Mesenchymal stem cell (in vitro differentiated cells and primary cell): ENCODE data around the gene STK32B.

Experiments used
- DNase-seq: peaks from one replicate; pipeline ENCODE4 v3.0.0-alpha.2; 2013
- H2AFZ ChIP-seq: one replicate; pipeline ENCODE4 v1.6.1; 2013; ENCODE audit warnings: low read depth, mild to moderate bottlenecking, control low read depth, inconsistent platforms, low read length, moderate library complexity
- H2AK5ac ChIP-seq: 2 replicates; pipeline ENCODE4 v1.6.1; 2013; ENCODE audit warnings: low read length, moderate library complexity, mild to moderate bottlenecking, inconsistent platforms; ENCODE audit not compliant: severe bottlenecking
- H2BK120ac ChIP-seq: one replicate; pipeline ENCODE4 v1.6.1; 2013; ENCODE audit warnings: low read depth, mild to moderate bottlenecking, inconsistent platforms, low read length, moderate library complexity
- H2BK12ac ChIP-seq, 2 experiments: one replicate each; pipeline ENCODE4 v1.6.1; 2013; ENCODE audit warnings: inconsistent platforms in 2 of 2, low read length in 2 of 2, mild to moderate bottlenecking in 2 of 2, moderate library complexity in 2 of 2, control low read depth in 1 of 2
- H2BK15ac ChIP-seq: one replicate; pipeline ENCODE4 v1.6.1; 2013; ENCODE audit warnings: mild to moderate bottlenecking, low read depth, inconsistent platforms; ENCODE audit not compliant: poor library complexity, severe bottlenecking
- H2BK5ac ChIP-seq: 2 replicates; pipeline ENCODE4 v1.6.1; 2013; ENCODE audit warnings: low read depth, mild to moderate bottlenecking, low read length, control low read depth, inconsistent platforms; ENCODE audit not compliant: poor library complexity, severe bottlenecking
- H3K14ac ChIP-seq, 2 experiments: one replicate each; pipeline ENCODE4 v1.6.1; 2013; ENCODE audit warnings: inconsistent platforms in 2 of 2, low read length in 2 of 2, control low read depth in 1 of 2, mild to moderate bottlenecking in 1 of 2, moderate library complexity in 1 of 2
- H3K18ac ChIP-seq, 2 experiments: one replicate each; pipeline ENCODE4 v1.6.1; 2013; ENCODE audit warnings: inconsistent platforms in 2 of 2, low read length in 2 of 2, control low read depth in 1 of 2, low read depth in 1 of 2, mild to moderate bottlenecking in 1 of 2
- H3K23ac ChIP-seq, 2 experiments: one replicate each; pipeline ENCODE4 v1.6.1; 2013; ENCODE audit warnings: inconsistent platforms in 2 of 2, low read length in 2 of 2, mild to moderate bottlenecking in 2 of 2, moderate library complexity in 2 of 2, control low read depth in 1 of 2
- H3K27ac ChIP-seq: 2 replicates; pipeline ENCODE4 v1.5.1; 2013; ENCODE audit warnings: mild to moderate bottlenecking, moderate library complexity, low read length, control low read depth, inconsistent platforms; ENCODE audit not compliant: poor library complexity, severe bottlenecking
- H3K27me3 ChIP-seq, 2 experiments: 2 replicates each; pipeline versions ENCODE4 v1.6.1 to v1.7.0; 2013; ENCODE audit warnings: low read length in 2 of 2, mild to moderate bottlenecking in 2 of 2, moderate library complexity in 2 of 2, control low read depth in 1 of 2, inconsistent platforms in 1 of 2; ENCODE audit not compliant: control insufficient read depth in 1 of 2, insufficient read depth in 1 of 2
- H3K36me3 ChIP-seq, 2 experiments: 2 replicates each; pipeline versions ENCODE4 v1.6.1 to v1.7.0; 2013; ENCODE audit warnings: low read length in 2 of 2, control low read depth in 1 of 2, inconsistent platforms in 1 of 2, low read depth in 1 of 2, mild to moderate bottlenecking in 1 of 2; ENCODE audit not compliant: insufficient read depth in 2 of 2, control insufficient read depth in 1 of 2
- H3K4ac ChIP-seq, 2 experiments: one replicate each; pipeline ENCODE4 v1.6.1; 2013; ENCODE audit warnings: inconsistent platforms in 2 of 2, low read length in 2 of 2, mild to moderate bottlenecking in 2 of 2, moderate library complexity in 2 of 2, control low read depth in 1 of 2, low read depth in 1 of 2
- H3K4me1 ChIP-seq: 2 replicates; pipeline ENCODE4 v1.6.1; 2013; ENCODE audit warnings: low read depth, low read length, control low read depth; ENCODE audit not compliant: control insufficient read depth, insufficient read depth
- H3K4me2 ChIP-seq: 2 replicates; pipeline ENCODE4 v1.6.1; 2013; ENCODE audit warnings: low read length, mild to moderate bottlenecking, inconsistent platforms; ENCODE audit not compliant: poor library complexity, severe bottlenecking
- H3K4me3 ChIP-seq, 2 experiments: 2 replicates each; pipeline versions ENCODE4 v1.5.1 to v1.7.0; 2013; ENCODE audit warnings: low read length in 2 of 2, mild to moderate bottlenecking in 2 of 2, control low read depth in 1 of 2, low read depth in 1 of 2; ENCODE audit not compliant: insufficient read depth in 1 of 2
- H3K79me1 ChIP-seq: replicated peaks from 2 replicates; pipeline ENCODE4 v1.6.1; 2013; ENCODE audit warnings: mild to moderate bottlenecking, control low read depth, low read length, inconsistent platforms; ENCODE audit not compliant: poor library complexity, severe bottlenecking
- H3K9ac ChIP-seq: 2 replicates; pipeline ENCODE4 v1.7.0; 2013; ENCODE audit warnings: mild to moderate bottlenecking, low read length, moderate library complexity
- H3K9me3 ChIP-seq: 2 replicates; pipeline ENCODE4 v1.7.0; 2013; ENCODE audit warnings: mild to moderate bottlenecking, low read length; ENCODE audit not compliant: control insufficient read depth
- H4K8ac ChIP-seq: one replicate; pipeline ENCODE4 v1.6.1; 2013; ENCODE audit warnings: inconsistent platforms, mild to moderate bottlenecking, low read length, moderate library complexity
- H4K91ac ChIP-seq: one replicate; pipeline ENCODE4 v1.6.1; 2013; ENCODE audit warnings: mild to moderate bottlenecking, low read length, inconsistent platforms
- WGBS: methylation state at CpG from one replicate; pipeline ENCODE4 v1.1.7; 2013; ENCODE audit warnings: mixed read lengths; 5-methylcytosine and 5-hydroxymethylcytosine counted together

STK32B gene

GRCh38 chr4:5541169-5541568 lies 489.9 kb downstream of the STK32B start:
- Histone ChIP-seq H3K4me1 (no peaks in the 10 kb centered on the region), H2AFZ (no peak overlapping the region), H4K91ac (no peak overlapping the region), H4K8ac (no peak overlapping the region), H3K4ac (no peak overlapping the region), H3K79me1 (no peaks in the 10 kb centered on the region), H3K4me3 (no peak overlapping the region), H3K9ac (no peak overlapping the region), H3K23ac (no peak overlapping the region), H3K36me3 (peaks cover 13 to 28% of the 10 kb centered on the region in 2 experiments), H3K27ac (no peak overlapping the region), H3K14ac (no peak overlapping the region), H2BK5ac (no peak overlapping the region), H3K9me3 (no peaks in the 10 kb centered on the region), H2BK15ac (no peak overlapping the region), H3K27me3 (no peaks in the 10 kb centered on the region), H2BK12ac (no peak overlapping the region), H3K4me2 (no peak overlapping the region), H2BK120ac (no peak overlapping the region), H2AK5ac (no peak overlapping the region), H3K18ac (no peak overlapping the region)
- WGBS = 84% methylated on average over 9 of the region's 10 CpGs
- no peak for DNase-seq

GRCh38 chr4:5543681-5544080 lies 492.4 kb downstream of the STK32B start:
- Histone ChIP-seq H2AFZ (no peak overlapping the region), H2BK15ac (no peak overlapping the region), H3K36me3 (peaks cover 30 to 38% of the 10 kb centered on the region in 2 experiments), H3K4ac (no peak overlapping the region), H3K23ac (no peak overlapping the region), H2BK12ac (no peak overlapping the region), H2AK5ac (no peak overlapping the region), H3K9me3 (no peaks in the 10 kb centered on the region), H3K9ac (no peak overlapping the region), H3K18ac (no peak overlapping the region), H2BK5ac (no peak overlapping the region), H3K4me3 (no peak overlapping the region), H2BK120ac (no peak overlapping the region), H3K27ac (no peak overlapping the region), H4K91ac (no peak overlapping the region), H3K27me3 (no peaks in the 10 kb centered on the region), H3K79me1 (no peaks in the 10 kb centered on the region), H4K8ac (no peak overlapping the region), H3K4me2 (no peak overlapping the region), H3K4me1 (no peaks in the 10 kb centered on the region), H3K14ac (no peak overlapping the region)
- no peak for DNase-seq
- WGBS = 92% methylated on average over 6 of the region's 8 CpGs

DNA sequence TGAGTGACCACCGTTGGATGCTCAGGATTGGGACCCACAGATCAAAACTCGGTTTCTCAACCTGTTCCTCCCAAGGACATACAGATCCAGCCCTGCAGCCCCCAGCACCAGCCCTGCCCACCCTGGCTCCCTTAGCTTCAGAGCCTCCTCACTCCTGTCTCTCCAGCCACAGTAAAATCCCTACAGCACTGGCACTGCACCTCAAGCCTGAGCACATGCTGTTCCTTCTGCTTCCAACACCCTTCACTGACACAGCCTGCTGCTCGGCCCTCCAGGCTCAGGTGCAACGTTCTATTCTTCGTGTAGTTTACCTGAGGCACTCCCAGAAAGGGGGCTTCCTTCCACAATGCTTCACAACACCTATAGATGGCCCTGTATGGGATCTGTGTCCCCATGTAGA lies 493.5 kb downstream of the STK32B start:
- Histone ChIP-seq H3K36me3 (peaks cover 30 to 46% of the 10 kb centered on the region in 2 experiments), H2BK12ac (no peak overlapping the region), H4K8ac (no peak overlapping the region), H2BK120ac (no peak overlapping the region), H3K9me3 (peaks cover under 1% of the 10 kb centered on the region), H3K4me3 (no peak overlapping the region), H2BK5ac (no peak overlapping the region), H3K9ac (no peak overlapping the region), H3K23ac (no peak overlapping the region), H3K18ac (no peak overlapping the region), H3K14ac (no peak overlapping the region), H3K4ac (no peak overlapping the region), H4K91ac (no peak overlapping the region), H2AFZ (no peak overlapping the region), H3K79me1 (no peaks in the 10 kb centered on the region), H2BK15ac (no peak overlapping the region), H3K4me1 (no peaks in the 10 kb centered on the region), H3K27me3 (no peaks in the 10 kb centered on the region), H3K27ac (no peak overlapping the region), H3K4me2 (no peak overlapping the region), H2AK5ac (no peak overlapping the region)
- no peak for DNase-seq
- WGBS = 71% methylated on average over 5 of the region's 5 CpGs

DNA sequence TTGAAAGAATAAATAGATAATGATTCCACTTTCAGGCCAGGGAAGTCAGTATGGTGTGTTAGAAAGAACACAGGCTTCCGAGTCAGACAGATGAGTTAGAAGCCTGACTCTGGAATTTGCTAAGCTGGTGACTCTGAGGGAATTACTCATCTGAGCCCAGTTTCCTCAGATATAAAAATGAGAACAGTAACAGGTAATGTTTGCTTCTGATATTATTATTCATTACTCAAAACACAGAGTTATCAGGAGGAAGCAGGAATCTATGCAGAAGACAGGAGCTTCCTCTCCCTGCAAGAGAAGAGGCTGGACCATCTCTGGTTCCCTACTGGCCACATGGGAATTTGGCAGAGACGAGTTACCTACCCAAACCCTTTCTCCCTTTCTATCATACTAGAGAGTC lies 494.0 kb downstream of the STK32B start:
- Histone ChIP-seq H2BK12ac (no peak overlapping the region), H3K27ac (no peak overlapping the region), H3K36me3 (peaks cover 30 to 48% of the 10 kb centered on the region in 2 experiments), H2AK5ac (no peak overlapping the region), H3K27me3 (no peaks in the 10 kb centered on the region), H3K79me1 (no peaks in the 10 kb centered on the region), H2BK5ac (no peak overlapping the region), H2AFZ (no peak overlapping the region), H3K14ac (no peak overlapping the region), H3K4me3 (no peak overlapping the region), H3K23ac (no peak overlapping the region), H3K4me1 (no peaks in the 10 kb centered on the region), H2BK15ac (no peak overlapping the region), H2BK120ac (no peak overlapping the region), H4K8ac (no peak overlapping the region), H3K4me2 (no peak overlapping the region), H3K9ac (no peak overlapping the region), H4K91ac (no peak overlapping the region), H3K4ac (no peak overlapping the region), H3K9me3 (peaks cover 3% of the 10 kb centered on the region), H3K18ac (no peak overlapping the region)
- DNase-seq = no peak
- 94% methylated on average over 1 of the region's 2 CpGs for WGBS
